PC-3 (cell line): ENCODE measurements around the gene ADRM1. TPM values are rescaled to one million over a fixed set of nuclear protein-coding genes. Genes with fewer than 3 reads are reported as not detected.

Source experiments
- ATAC-seq: fragments of 200-7000 bp; cut with Tn5 transposase; 2 replicates; pipeline ENCODE4 v1.9.1; 2020; ENCODE audit warnings: mild to moderate bottlenecking, moderate library complexity
- BruUV-seq: library from RNA; stranded (reverse); fragments of 400-500 nt; replicated peaks from 2 replicates; lab custom pipeline; 2021; lab: Mats Ljungman, UMichigan
- CTCF ChIA-PET: fragments of 300-600 bp; sonication (Branson Sonifier 250); formaldehyde crosslinking; loops from one replicate; lab custom pipeline; 2022; ENCODE audit warnings: antibody characterized with exemption; lab: Charles Lee
- POLR2A ChIA-PET: fragments of 300-600 bp; sonication (Branson Sonifier 250); formaldehyde crosslinking; loops from one replicate; lab custom pipeline; 2022; ENCODE audit warnings: antibody characterized with exemption; ENCODE audit not compliant: unreplicated experiment; lab: Charles Lee
- DNase-seq: peaks from one replicate; pipeline ENCODE4 v3.0.0-alpha.2; 2015
- H2AFZ ChIP-seq: fragments of 300-600 bp; sonication (generic); 2 replicates; pipeline ENCODE4 v1.6.0; 2016; ENCODE audit warnings: antibody characterized with exemption, low read length
- H3F3A ChIP-seq: fragments of 300-600 bp; sonication (generic); one replicate; pipeline ENCODE4 v1.6.0; 2017; ENCODE audit warnings: antibody characterized with exemption, low read length, control low read depth, mild to moderate bottlenecking; ENCODE audit not compliant: unreplicated experiment
- H3K27ac ChIP-seq: fragments of 300-600 bp; sonication (generic); 2 replicates; pipeline ENCODE4 v1.5.1; 2016; ENCODE audit warnings: mild to moderate bottlenecking, low read length
- H3K27me3 ChIP-seq: fragments of 300-600 bp; sonication (generic); 2 replicates; pipeline ENCODE4 v1.6.1; 2016; ENCODE audit warnings: low read length, mixed read lengths
- H3K36me3 ChIP-seq: fragments of 300-600 bp; sonication (generic); 2 replicates; pipeline ENCODE4 v1.6.1; 2016; ENCODE audit warnings: low read depth, mixed run types, low read length, mixed read lengths
- H3K4me1 ChIP-seq: fragments of 300-600 bp; sonication (generic); 2 replicates; pipeline ENCODE4 v1.5.1; 2016; ENCODE audit warnings: low read length; ENCODE audit not compliant: insufficient read depth
- H3K4me2 ChIP-seq: fragments of 300-600 bp; sonication (generic); 2 replicates; pipeline ENCODE4 v1.6.0; 2016; ENCODE audit warnings: low read length
- H3K4me3 ChIP-seq: fragments of 300-600 bp; sonication (generic); 2 replicates; pipeline ENCODE4 v1.5.1; 2016; ENCODE audit warnings: mild to moderate bottlenecking, low read length, mixed read lengths
- H3K79me2 ChIP-seq: fragments of 300-600 bp; sonication (generic); 2 replicates; pipeline ENCODE4 v1.6.1; 2017; ENCODE audit warnings: low read length, mixed read lengths
- H3K9ac ChIP-seq: fragments of 300-600 bp; sonication (generic); 2 replicates; pipeline ENCODE4 v1.6.0; 2016; ENCODE audit warnings: mild to moderate bottlenecking, low read length
- H3K9me2 ChIP-seq: fragments of 300-600 bp; sonication (generic); replicated peaks from 2 replicates; pipeline ENCODE4 v1.6.1; 2016; ENCODE audit warnings: mixed run types, low read length, mixed read lengths
- H3K9me3 ChIP-seq: fragments of 300-600 bp; sonication (generic); 2 replicates; pipeline ENCODE4 v1.6.1; 2016; ENCODE audit warnings: low read length, mixed read lengths
- H4K20me1 ChIP-seq: fragments of 300-600 bp; sonication (generic); 2 replicates; pipeline ENCODE4 v1.6.1; 2016; ENCODE audit warnings: low read length, mixed read lengths
- EZH2 ChIP-seq: fragments of 300-600 bp; sonication (generic); IDR thresholded peaks from one replicate; pipeline ENCODE4 v1.6.1; 2017; ENCODE audit warnings: antibody characterized with exemption, mild to moderate bottlenecking, low read length; ENCODE audit not compliant: unreplicated experiment
- EZH2phosphoT487 ChIP-seq: fragments of 300-600 bp; sonication (generic); IDR thresholded peaks from 2 replicates; pipeline ENCODE4 v1.6.1; 2018; ENCODE audit warnings: mild to moderate bottlenecking, antibody characterized with exemption, low read length, borderline replicate concordance
- intact Hi-C: fragments of 100-400 bp; cut with micrococcal nuclease; formaldehyde crosslinking; loops from 2 replicates; pipeline ENCODE4 v1.9.0; 2023
- total RNA-seq: library from RNA; depleted of rRNA; stranded (reverse); fragments of >200 nt; gene quantifications from 2 replicates; pipeline ENCODE4 v1.2.3, GENCODE V29; 2014
- TF ChIP-seq, protein P1 (sequence below): fragments of 300-600 bp; sonication (generic); conservative IDR thresholded peaks from 2 replicates; pipeline ENCODE4 v1.5.1; 2017; ENCODE audit warnings: antibody characterized with exemption, low read depth, mild to moderate bottlenecking, low read length

ADRM1 gene
- total RNA-seq, 1 experiment from 2014 or later, result 374 TPM

DNA sequence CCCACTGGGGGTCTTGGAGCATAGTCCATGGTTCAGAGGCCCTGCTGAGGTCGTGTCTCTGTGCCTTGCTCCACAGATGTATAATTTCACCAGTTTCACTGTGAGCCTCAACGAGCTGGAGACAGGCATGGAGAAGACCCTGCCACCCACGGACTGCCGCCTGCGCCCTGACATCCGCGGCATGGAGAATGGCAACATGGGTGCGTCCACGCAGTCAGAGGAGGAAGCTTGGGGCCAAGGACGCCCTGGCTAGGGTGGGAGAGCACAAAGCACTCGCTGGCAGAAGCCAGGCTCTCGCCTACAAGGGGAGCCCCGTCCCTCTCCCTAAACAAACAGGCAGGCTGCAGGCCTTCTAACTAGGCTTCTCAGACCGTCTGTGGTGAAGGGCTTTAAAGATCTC lies 13.7 kb upstream of the ADRM1 start:
- Histone ChIP-seq H3K27me3 (no peaks in the 10 kb centered on the region), H3K9me3 (no peaks in the 10 kb centered on the region), H3K4me3 (no peak overlapping the region), H3K4me1 (no peaks in the 10 kb centered on the region), H3F3A (no peaks in the 10 kb centered on the region), H3K27ac (no peak overlapping the region), H3K36me3 (peaks cover 5% of the 10 kb centered on the region; the same call in 1 of the 2 replicates), H3K79me2 (no peaks in the 10 kb centered on the region), H3K9ac (no peak overlapping the region), H3K4me2 (no peak overlapping the region), H4K20me1 (no peaks in the 10 kb centered on the region), H2AFZ (no peak overlapping the region), H3K9me2 (no peaks in the 10 kb centered on the region)
- no TSS peak for BruUV-seq
- DNase-seq (no peak), ATAC-seq (no peak)
- intact Hi-C loops, result no loop called here
- ChIA-PET POLR2A (no interaction called here), CTCF (no interaction called here)
- TF ChIP-seq EZH2 (no peak), EZH2phosphoT487 (no peak)
- TF ChIP-seq, protein P1, sequence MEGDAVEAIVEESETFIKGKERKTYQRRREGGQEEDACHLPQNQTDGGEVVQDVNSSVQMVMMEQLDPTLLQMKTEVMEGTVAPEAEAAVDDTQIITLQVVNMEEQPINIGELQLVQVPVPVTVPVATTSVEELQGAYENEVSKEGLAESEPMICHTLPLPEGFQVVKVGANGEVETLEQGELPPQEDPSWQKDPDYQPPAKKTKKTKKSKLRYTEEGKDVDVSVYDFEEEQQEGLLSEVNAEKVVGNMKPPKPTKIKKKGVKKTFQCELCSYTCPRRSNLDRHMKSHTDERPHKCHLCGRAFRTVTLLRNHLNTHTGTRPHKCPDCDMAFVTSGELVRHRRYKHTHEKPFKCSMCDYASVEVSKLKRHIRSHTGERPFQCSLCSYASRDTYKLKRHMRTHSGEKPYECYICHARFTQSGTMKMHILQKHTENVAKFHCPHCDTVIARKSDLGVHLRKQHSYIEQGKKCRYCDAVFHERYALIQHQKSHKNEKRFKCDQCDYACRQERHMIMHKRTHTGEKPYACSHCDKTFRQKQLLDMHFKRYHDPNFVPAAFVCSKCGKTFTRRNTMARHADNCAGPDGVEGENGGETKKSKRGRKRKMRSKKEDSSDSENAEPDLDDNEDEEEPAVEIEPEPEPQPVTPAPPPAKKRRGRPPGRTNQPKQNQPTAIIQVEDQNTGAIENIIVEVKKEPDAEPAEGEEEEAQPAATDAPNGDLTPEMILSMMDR, result no peak

DNA sequence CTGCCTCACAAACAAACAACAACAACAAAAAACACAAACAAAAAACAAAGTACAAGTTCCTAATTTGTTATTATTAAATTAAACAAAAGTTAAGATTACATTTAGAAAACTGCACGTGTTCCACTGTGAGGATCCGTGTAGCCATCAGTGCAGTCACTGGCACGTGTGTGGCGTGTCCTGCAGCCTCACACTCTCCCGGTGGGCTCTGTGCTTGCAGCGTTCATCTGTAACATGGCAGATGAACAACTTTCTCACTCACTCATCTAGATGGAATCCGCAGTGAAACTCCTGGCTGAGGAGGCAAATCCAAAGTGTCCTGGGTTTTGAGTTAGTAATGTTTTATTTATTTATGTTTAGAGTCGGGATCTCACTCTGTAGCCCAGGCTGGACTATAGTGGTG lies 12.9 kb upstream of the ADRM1 start:
- ATAC-seq, result no peak
- Histone ChIP-seq H3K79me2 (no peaks in the 10 kb centered on the region), H3K9me3 (no peaks in the 10 kb centered on the region), H4K20me1 (no peaks in the 10 kb centered on the region), H3K9ac (no peak overlapping the region), H3K9me2 (no peaks in the 10 kb centered on the region), H3F3A (no peaks in the 10 kb centered on the region), H3K4me2 (no peak overlapping the region), H3K4me1 (no peaks in the 10 kb centered on the region), H3K4me3 (no peak overlapping the region), H3K27ac (no peak overlapping the region), H3K27me3 (no peaks in the 10 kb centered on the region), H2AFZ (no peak overlapping the region), H3K36me3 (peaks cover 4% of the 10 kb centered on the region; the same call in 1 of the 2 replicates)
- intact Hi-C loops, result no loop called here
- TF ChIP-seq EZH2phosphoT487 (no peak), EZH2 (no peak)
- TF ChIP-seq, protein P1, result no peak
- BruUV-seq, result no TSS peak
- ChIA-PET POLR2A (no interaction called here), CTCF (no interaction called here)
- no peak for DNase-seq

DNA sequence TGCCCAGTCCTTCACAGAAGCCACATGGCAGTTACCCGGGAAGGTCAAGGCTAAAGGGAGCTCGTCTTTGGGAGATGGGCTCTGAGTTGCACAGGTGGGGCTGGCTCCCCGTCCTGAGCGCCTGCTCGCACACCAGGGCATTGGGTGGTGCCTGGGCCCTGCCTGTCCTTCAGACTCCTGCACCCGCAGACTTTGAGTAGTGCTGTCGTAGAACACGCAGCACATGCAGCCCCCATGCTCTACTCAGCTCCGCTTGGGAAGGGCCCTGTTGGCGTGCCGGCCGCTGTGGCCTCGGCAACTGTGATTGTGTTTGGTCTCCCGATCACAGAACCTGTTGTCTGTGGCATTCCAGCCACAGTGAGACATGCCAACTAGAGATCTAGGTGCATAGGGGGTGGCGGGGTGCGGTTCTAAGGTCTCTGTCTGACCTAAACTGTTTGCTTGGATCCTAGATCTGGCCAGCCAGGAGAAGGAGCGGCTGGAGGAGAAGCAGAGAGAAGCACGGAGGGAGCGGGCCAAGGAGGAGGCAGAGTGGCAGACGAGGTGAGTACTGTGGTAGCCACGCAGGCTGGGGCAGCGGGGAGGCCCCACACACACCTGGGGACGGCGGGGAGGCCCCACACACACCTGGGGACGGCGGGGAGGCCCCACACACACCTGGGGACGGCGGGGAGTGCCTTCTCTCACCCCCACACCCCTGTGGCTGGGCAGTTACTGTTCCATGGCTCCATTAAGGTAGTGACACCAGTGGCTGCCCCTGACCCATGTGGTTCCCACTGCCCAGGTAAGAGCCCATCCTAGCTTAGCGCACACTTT lies 11.3 kb upstream of the ADRM1 start:
- BruUV-seq, result no TSS peak
- POLR2A ChIA-PET, result no interaction called here
- Histone ChIP-seq H3K27me3 (no peaks in the 10 kb centered on the region), H3K36me3 (peaks cover 12% of the 10 kb centered on the region; the same call in 1 of the 2 replicates), H2AFZ (no peak overlapping the region), H3K4me3 (no peak overlapping the region), H4K20me1 (no peaks in the 10 kb centered on the region), H3K4me2 (no peak overlapping the region), H3K9ac (no peak overlapping the region), H3K79me2 (no peaks in the 10 kb centered on the region), H3F3A (no peaks in the 10 kb centered on the region), H3K9me2 (no peaks in the 10 kb centered on the region), H3K9me3 (no peaks in the 10 kb centered on the region), H3K27ac (no peak overlapping the region), H3K4me1 (no peaks in the 10 kb centered on the region)
- CTCF ChIA-PET, result no interaction called here
- intact Hi-C loops, result no loop called here
- DNase-seq, result no peak
- no peak for TF ChIP-seq EZH2phosphoT487
- TF ChIP-seq EZH2, result no peak
- TF ChIP-seq, protein P1, result no peak
- ATAC-seq, result no peak
